ES-I3 (cell line): ENCODE data around the gene HMG20B.

ENCODE experiments used
- H3K36me3 ChIP-seq: 2 replicates; pipeline ENCODE4 v1.6.1; 2013; ENCODE audit warnings: mild to moderate bottlenecking, low read length, control low read depth, moderate library complexity; ENCODE audit not compliant: insufficient read depth
- H3K4me1 ChIP-seq: 2 replicates; pipeline ENCODE4 v1.6.1; 2013; ENCODE audit warnings: mild to moderate bottlenecking, control low read depth, low read length; ENCODE audit not compliant: insufficient read depth
- H3K9ac ChIP-seq: 2 replicates; pipeline ENCODE4 v1.6.1; 2013; ENCODE audit warnings: low read depth, mild to moderate bottlenecking, low read length, moderate library complexity
- H3K9me3 ChIP-seq: 2 replicates; pipeline ENCODE4 v1.6.1; 2013; ENCODE audit warnings: mild to moderate bottlenecking, low read length, moderate library complexity; ENCODE audit not compliant: control insufficient read depth, insufficient read depth

HMG20B gene

DNA sequence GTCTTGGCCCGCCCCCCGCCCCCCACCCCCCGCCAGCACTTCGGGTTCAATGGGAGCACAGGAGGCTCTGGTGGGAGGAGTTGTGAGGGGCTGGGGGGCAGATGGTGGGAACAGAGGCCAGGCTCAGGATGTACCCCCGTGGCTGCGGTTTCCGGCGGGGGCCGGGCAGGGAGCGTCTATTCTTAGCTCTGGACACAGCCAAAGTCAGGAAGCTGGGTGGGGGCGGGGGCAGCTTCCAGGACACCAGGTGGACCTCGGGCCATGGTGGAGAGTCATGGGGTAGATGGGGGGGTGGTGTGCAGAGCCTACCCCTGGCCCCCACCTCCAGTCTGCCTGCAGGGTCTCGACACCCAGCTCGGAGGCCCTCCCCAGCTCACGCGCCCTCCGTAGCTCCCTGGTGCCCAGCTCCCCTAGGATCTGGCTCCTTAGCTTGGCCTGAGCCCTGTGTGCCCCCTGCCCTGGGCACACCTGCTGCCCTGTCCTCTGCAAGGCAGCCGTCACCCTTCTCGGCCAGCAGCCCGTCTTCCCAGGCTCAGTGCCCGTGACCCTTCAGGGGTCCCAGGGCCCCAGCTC is 36.1 kb downstream of the HMG20B start:
- Histone ChIP-seq H3K9me3 (no peaks in the 10 kb centered on the region), H3K9ac (no peak overlapping the region), H3K4me1 (peaks cover 9% of the 10 kb centered on the region), H3K36me3 (peaks cover 3% of the 10 kb centered on the region; the same call in 1 of the 2 replicates)

DNA sequence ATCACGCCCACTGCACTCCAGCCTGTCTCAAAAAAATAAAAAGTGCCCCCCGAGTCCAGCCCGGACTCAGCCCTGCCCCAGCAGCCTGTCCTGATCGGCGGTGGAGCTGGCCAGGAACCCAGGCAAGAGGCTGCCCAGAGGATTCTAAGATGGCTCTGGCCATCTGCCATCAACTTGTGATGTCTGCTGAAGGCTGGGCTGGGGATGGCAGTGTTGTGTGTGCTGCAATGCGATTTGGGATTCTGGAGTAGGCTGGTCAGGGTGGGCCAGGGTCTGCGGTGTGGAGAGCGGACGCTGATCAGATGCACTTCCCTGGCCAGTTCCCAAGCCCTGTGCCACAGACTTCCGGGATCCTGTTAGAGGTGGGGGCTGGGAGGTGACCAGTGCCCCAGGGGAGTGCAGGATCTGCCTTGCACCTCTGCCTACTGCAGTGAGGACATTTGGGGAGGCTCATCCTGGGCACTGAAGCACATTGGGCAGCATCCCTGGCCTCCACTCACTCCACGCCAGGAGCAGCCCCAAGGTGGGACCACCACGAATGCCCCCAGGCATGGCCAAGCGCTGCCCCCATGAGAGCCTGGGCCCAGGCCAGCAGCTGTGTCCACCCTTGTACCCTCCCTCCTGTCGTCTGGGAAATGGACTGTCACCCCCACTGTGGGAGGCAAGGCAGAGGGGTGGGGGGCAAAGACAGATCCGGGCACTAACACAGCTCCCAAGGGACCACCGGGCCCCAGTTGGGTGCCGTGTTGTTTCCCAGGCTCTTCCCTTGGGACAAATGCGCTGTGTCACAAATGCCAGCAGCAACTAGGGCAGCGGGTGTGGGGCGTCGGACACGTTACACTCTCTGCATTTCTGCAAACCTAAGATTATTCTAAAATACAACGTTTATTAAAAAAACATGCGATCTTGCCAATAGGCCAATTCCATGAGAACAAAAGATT is 37.3 kb downstream of the HMG20B start:
- H3K9me3 ChIP-seq: no peaks in the 10 kb centered on the region
- peaks cover 9% of the 10 kb centered on the region for H3K4me1 ChIP-seq
- peaks cover 3% of the 10 kb centered on the region; the same call in 1 of the 2 replicates for H3K36me3 ChIP-seq
- no peak overlapping the region for H3K9ac ChIP-seq

DNA sequence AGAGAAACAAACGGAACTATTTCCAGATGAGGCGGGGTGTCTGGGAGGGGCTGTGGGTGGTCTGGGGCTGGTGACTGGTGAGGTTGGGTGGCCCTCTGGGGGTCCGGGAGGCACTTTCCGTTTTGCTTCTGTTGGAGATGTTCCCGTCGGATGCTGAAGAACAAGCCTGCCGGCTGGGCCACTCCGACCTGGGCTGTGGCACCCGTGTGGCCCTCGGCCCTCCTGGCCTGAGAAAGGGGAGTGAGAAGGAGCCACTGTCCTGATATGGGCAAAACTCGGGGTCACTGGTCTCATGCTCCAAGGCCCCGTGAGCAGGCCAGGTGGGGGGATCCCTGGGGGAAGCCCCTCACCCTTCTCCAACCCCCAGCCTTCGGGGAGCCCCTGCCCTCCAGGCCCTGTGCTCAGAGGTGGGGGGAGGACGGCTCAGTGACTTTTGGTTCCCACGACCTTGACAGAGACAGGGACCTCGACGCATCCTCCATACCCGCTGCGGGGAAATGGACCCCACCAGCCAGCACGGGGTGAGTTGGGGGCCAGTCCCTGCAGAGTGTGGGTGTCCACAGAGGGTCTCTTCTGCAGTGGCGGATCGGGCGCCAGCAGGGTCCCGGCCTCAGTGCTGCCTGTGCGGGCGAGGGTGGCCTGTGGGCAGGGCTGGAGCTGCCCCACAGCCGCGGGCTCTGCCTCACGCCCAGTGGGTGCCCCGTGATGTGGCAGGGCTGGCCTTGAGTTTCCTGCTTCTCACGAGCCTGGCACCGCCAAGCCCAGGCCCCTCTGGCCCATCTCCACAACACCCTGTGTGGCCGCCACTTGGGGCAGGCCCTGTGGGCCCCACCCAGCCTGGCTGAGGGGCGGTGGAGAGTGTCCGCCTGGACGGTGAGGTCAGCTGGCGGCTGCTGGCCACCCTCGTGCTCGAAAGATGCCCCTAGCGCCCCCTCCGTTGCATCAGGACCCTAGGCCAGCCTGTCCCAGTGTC is 38.3 kb downstream of the HMG20B start:
- H3K9ac ChIP-seq: no peak overlapping the region
- no peaks in the 10 kb centered on the region for H3K9me3 ChIP-seq
- H3K36me3 ChIP-seq: peaks cover 3% of the 10 kb centered on the region; the same call in 1 of the 2 replicates
- peaks cover 9% of the 10 kb centered on the region for H3K4me1 ChIP-seq

DNA sequence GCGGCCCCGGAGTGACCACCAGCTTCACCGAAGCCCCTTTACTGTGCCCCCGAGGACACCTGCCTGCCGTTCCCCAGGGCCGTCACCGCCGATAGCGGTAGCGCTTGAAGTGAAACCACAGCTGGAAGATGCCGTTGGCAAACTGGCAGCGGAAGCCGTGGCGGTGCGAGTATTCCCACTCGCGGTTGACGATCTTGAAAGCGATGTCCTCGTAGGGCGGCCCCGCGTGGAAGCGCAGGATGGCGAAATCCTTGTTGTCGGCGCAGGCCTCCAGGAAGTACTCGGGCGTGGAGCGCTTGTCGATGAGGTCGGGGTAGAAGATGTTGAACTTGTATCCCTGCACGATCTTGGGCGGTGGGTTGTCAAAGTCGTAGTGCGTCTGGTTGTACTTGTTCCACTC is 39.1 kb downstream of the HMG20B start:
- Histone ChIP-seq H3K4me1 (peaks cover 9% of the 10 kb centered on the region), H3K9ac (no peak overlapping the region), H3K9me3 (no peaks in the 10 kb centered on the region), H3K36me3 (peaks cover 3% of the 10 kb centered on the region; the same call in 1 of the 2 replicates)

DNA sequence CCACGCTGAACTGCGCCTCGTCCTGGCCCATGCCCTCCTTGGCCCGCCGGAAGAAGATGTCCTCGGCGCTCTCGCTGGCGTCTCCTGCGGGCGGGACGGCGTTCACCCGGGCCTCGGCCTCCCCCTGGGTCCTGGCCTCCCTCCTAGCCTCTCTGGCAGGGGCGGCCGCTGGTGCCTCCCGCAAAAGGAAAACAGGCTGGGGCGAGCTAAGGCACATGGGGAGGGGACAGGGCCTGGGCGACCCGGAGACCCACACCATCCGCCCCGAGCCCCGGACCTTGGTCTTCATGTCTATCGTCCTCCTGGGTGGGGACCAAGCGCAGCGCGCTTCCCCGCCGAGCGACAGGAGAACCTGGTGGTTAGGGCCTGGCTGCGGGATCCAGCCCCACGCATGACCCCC is 39.6 kb downstream of the HMG20B start:
- peaks cover 3% of the 10 kb centered on the region; the same call in 1 of the 2 replicates for H3K36me3 ChIP-seq
- no peaks in the 10 kb centered on the region for H3K9me3 ChIP-seq
- peaks cover 9% of the 10 kb centered on the region for H3K4me1 ChIP-seq
- no peak overlapping the region; the same call in 1 of the 2 replicates for H3K9ac ChIP-seq

DNA sequence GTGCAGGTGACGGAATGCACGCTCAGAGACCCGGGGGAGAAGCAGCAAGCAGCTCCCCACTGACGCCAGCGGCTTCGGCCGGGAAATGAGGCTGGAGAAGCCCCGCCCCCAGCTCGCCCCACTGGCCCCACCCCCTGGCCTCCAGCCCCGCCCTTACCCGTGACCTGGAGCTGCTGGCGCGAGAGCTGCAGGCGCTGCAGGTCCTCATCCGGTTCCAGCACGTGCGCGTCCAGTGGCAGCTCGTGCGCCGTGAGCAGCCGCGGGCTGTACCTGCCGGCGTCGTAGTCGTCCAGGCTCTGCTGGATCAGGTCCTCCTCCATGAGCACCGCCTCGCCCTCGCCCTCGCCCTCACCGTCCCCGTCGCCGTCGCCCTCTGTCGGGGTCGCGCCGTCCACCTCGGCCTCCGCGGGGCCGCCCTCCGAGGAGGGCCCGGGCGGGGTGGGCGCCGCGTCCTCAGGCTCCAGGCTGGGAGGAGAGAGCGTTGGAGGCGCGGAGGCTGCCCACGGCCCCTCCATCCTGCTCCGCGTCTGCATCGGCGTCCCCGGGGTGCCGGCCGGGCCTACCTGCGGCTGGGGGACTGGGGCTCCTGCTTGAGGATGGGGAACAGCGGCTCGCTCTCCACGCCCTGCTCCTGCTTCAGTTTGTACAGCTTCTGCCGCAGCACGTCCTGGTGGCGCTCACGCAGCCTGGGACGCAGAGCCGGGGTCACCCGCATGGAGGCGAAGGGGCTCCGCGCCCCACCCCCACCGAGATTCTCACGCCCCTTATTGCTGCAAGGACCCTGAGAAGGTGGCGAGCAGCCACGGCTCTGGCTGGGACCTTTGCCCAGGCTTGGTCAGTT is 40.4 kb downstream of the HMG20B start:
- H3K36me3 ChIP-seq: peaks cover 3% of the 10 kb centered on the region; the same call in 1 of the 2 replicates
- H3K9me3 ChIP-seq: no peaks in the 10 kb centered on the region
- H3K9ac ChIP-seq: no peak overlapping the region; the same call in 1 of the 2 replicates
- H3K4me1 ChIP-seq: peaks cover 6% of the 10 kb centered on the region; the same call in 1 of the 2 replicates

DNA sequence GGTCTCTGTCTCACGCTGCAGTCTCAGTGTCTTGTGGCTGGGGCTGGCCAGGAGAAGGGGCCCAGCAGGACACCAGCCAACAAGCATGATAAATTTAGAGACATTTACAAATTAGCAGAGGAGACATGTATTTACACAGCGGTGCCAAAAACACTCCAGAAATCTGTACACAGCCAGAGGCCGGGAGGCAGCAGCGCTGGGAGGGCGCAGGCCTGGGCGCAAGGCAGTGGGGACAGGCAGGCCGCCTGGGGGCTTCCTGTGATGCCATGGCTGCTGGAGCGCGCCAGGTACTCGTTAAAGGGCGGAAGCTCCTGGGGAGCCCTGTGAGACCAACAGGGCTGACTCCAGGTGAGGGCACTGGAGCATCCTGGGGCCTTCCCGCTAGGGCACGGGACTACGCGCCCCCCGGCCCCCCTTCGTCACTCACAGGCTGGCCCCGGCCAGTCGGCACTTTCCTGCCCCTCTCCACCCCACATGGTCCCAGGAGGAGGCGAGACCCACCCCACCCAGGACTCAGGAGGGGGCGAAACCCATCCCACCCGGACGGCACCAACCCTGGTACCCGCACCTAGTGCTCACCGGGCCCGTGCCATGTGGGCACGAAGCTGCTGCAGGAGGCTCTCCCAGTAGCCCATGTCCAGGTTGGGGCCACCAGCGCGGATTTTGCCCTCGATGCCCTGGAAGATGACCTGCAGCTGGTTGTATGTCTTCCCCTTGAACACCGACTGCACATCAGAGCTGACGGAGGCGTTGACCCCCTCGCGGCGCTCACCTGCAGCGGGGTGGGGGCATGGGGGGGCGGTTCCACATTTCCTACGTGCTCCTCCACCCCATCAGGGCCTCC is 41.3 kb downstream of the HMG20B start:
- H3K9me3 ChIP-seq: no peaks in the 10 kb centered on the region
- no peak overlapping the region for H3K9ac ChIP-seq
- peaks cover 5% of the 10 kb centered on the region; the same call in 1 of the 2 replicates for H3K4me1 ChIP-seq
- H3K36me3 ChIP-seq: peaks cover 3% of the 10 kb centered on the region; the same call in 1 of the 2 replicates

DNA sequence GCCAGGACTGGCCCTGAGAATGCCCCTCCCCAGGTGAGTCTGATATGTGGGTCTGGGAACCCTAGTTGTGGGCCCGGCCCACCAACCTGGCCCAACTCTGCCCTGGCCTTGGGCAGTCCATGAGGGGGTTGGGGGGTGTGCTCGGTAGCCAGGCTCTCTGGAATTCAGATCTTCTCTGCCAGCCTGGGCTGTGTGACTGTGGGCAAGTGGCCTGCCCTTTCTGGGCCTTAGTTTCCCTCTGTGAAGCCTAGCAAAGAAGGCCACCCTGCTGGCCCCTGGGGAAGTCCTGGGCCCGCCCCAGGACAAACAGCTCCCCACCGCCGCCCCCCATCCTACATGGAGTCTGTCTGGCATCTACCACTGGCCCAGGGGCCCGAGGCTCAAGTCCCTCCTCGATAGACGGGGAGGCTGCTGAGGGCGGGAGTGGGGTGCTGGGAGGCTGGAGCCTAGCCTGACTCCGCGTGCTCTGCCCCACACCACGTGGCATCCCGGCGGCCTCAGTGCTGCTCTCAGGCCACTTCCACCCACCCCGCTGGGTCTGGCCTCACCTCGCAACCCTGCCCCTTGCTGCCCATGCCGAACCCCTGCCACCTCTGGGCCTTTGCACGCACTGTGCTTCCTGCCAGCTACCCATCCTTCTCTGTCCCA is 42.2 kb downstream of the HMG20B start:
- H3K9me3 ChIP-seq: no peaks in the 10 kb centered on the region
- peaks cover 3% of the 10 kb centered on the region; the same call in 1 of the 2 replicates for H3K36me3 ChIP-seq
- peaks cover 5% of the 10 kb centered on the region; the same call in 1 of the 2 replicates for H3K4me1 ChIP-seq
- no peak overlapping the region for H3K9ac ChIP-seq

DNA sequence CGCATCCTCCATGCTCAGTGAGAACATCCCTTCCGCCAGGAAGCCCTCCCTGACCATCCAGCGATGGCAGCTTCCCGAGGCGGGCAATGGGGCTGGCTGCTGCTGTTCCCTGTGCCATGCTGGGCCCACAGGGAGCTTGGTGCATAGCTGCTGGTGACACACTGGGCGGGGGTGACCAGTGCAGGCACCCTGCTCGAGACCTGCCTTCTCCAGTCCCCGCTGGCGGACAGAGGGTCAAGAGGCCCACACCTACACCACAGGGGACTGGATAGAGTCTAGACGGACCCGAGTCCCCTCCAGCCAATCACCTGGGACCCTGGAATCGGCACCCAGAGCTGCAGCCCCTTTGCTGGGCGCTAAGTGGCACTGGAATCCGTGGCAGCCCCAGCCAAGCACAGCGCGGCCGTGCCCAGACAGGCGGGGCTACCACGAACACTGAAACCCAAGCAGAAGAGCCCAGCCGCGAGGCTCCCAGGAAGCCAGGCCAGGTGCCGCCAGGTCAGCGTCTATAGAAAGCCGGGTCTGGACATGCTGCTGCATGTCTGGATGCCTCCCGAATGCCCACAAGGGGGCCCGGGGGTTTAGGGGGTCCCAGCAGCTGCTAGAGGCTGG is 42.9 kb downstream of the HMG20B start:
- Histone ChIP-seq H3K4me1 (peaks cover 5% of the 10 kb centered on the region; the same call in 1 of the 2 replicates), H3K9ac (no peak overlapping the region), H3K9me3 (no peaks in the 10 kb centered on the region), H3K36me3 (no peaks in the 10 kb centered on the region)

DNA sequence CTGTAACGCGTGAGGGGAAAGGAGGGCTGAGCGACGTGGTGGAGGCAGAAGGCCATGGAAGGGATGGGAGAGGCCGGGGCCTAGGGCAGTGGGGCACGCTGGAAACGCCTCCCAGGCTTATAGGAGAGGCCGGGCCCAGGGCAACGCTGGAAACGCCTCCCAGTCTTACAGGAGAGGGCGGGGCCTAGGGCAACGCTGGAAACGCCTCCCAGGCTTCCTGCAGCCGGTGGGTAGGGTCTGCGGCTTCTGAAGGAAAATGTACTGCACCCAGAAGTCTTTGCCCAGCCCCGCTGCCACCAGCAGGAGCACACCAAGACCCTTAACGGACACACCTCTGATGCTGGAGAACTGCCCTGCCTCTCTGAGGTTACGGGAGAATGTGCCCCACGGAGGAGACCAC is 44.7 kb downstream of the HMG20B start:
- Histone ChIP-seq H3K9ac (no peak overlapping the region), H3K9me3 (no peaks in the 10 kb centered on the region), H3K4me1 (peaks cover 5% of the 10 kb centered on the region; the same call in 1 of the 2 replicates), H3K36me3 (no peaks in the 10 kb centered on the region)

DNA sequence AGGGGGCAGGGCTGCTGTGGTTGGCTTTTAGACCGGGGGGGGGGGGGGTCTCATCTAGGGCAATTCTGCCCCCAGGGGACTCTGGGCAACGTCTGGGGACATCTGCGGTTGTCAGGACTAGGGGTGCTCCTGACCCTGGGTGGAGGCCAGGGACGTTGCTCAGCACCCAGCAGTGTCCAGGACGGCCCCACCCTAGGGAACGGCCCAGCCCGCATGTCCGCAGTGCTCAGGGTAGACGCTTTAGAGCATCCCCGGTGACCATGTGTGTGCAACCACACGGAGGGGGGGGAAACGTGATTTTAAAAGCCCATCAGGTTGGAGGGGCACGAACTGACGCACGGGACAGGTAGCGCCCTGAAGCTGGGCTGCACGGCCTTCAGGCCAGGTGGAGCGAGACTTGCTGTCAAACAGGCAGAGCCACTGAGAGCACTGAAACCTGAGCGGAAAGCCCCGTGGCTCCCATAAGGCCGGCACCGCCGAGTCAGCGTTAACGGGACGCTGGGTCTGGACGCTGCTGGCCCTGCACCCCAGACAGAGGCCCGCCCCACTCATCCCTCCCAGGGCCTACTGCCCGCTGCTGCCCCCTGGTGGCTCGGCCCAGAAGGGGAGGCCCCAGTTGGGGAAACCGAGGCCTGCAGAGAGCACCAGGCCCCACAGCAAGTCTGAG is 45.5 kb downstream of the HMG20B start:
- Histone ChIP-seq H3K9me3 (no peaks in the 10 kb centered on the region), H3K9ac (no peak overlapping the region), H3K36me3 (no peaks in the 10 kb centered on the region), H3K4me1 (peaks cover 3% of the 10 kb centered on the region; the same call in 1 of the 2 replicates)
